HG03354 (cell line): ENCODE measurements around the gene RNF152.

Experiments used
- ATAC-seq: cut with Tn5 transposase; IDR thresholded peaks from one replicate; pipeline ENCODE4 v1.9.1; 2021; ENCODE audit warnings: mild to moderate bottlenecking; ENCODE audit not compliant: unreplicated experiment, poor library complexity, severe bottlenecking

RNF152 gene

DNA sequence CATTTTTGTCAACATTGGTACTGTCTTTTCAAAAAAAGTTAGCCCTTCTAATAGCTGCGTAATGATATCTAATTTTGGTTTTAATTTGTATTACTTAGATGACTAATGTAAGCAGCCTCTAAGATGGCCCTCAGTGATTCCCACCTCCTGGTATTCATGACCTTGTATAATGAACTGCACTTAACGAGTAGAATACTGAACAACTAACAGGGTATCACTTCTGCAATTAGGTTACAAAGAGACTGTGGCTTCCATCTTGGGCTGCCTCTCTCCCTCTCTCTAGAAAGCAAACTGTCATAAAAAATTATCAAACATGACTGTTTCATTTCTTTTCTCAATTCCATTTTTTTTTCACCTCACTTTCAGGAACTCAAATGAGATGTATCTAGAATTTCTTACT, 120.9 kb downstream of the RNF152 start:
- no peak for ATAC-seq

DNA sequence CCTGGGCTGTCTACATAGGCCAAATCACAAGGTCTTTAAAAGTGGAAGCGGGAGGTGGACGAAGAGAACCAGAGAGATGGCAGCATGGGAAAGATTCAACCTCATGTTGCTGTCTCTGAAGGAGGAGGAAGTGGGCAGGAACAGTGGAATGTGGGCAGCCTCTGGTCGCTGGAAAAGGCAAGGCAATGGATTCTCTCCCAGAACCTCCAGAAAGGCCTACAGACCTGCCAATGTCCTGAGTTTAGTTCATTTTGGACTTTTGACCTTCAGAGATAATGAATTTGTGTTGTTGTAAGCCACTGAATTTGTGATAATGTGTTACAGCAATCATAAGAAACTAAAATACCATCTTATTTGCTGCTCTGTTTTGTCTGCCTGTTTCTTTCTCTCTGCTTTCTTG, 122.5 kb downstream of the RNF152 start:
- ATAC-seq = no peak

DNA sequence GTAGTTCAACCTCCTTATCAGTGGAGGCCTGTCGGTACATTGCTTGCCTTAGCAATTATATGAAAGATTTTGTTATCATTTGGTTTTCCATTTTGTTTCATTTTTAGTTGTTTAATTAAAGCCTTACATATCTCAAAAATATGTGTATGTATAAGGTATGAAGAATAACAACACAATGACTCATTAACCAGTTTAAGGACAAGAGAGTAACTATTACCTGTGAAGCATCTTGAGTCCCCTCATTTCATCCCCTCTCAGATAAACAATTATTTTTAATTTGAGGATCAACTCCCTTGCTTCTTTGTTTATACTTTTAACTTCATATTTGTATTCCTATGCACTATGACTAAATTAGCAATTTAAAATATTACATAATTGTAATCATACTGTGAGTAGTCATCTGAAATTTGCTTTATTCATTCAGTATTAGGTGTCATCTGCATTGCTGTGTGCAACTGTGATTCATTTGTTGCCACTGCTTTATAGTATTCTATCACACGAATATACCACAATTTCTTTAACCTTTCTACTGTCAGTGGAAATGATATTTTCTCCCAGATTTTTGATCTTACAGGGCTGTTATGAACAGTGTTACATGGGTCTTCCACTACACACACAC, 126.4 kb downstream of the RNF152 start:
- no peak for ATAC-seq

DNA sequence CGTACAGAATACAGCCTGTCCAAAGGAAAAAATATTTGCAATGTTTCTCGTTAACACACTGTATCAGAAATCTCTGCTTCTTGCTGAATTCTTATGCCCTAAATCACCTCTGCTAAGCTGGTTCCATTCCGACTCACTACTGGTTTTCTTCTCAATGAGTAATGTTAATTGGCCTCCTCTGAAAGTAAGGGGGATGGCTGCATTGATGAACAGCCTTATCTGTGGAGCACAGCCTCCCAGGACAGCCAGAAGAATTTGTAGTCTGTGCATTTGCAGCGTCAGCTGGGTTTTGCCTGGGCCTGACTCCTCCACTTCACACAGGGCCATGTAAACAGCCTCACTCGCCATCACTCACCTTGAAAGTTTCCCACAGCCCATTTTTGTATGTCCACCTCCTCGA, 127.7 kb downstream of the RNF152 start:
- no peak for ATAC-seq

DNA sequence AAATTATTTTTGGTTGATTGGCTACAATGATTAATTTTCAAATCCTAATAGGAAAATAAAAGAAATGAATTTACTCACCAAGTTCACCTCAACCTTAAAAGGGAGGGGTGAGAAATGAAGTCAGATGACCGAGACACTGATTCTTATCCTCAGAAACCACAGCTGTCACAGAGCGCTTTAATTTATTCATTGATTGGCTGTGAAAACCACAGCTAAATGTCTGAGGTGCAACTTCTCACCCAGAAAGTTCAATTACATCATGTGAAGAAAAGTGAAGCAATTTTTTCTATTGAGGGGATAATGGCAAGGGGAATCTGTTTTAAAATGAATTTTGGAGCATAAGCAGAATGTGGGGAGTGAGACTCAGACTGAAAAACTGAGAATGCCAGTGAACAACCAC, 128.4 kb downstream of the RNF152 start:
- ATAC-seq = no peak

GRCh38 chr18:61761875-61762274, 130.9 kb downstream of the RNF152 start:
- ATAC-seq = no peak
